ENCODE measurements around the gene TEAD3.

The TEAD3 gene

DNA sequence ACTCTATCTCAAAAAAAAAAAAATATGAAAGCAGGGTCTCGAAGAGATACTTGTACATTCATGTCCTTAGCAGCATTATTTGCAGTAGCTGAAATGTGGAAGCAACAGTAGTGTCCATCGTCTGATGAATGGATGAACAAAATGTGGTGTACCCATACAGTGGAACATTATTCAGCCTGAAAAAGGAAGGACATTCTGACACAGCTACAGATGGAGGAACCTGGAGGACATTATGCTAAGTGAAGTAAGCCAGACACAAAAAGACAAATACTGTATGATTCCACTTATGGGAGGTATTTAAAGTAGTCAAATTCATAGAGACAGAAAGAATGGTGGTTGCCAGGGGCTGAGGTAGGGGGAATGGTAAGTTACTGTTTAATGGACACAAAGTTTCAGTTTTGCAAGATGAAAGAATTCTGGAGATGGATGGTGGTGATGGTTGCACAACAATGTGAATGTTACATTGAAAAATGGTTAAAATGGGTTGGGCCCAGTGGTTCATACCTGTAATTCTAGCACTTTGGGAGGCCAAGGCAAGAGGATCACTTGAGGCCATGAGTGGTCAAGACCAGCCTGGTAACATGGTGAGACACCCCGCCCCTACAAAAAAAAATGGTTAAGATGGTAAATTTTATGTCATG, 27.6 kb upstream of the TEAD3 start:
- H3K4me2 ChIP-seq: no peak overlapping the region
- H3K36me3 ChIP-seq (ENCODE audit: insufficient read depth): no peaks in the 10 kb centered on the region
- H3K27me3 ChIP-seq (ENCODE audit: insufficient read depth, low read depth): no peaks in the 10 kb centered on the region
- no peaks in the 10 kb centered on the region for H3K79me2 ChIP-seq (ENCODE audit: insufficient read depth, low read depth)
- TF ChIP-seq, protein P1, sequence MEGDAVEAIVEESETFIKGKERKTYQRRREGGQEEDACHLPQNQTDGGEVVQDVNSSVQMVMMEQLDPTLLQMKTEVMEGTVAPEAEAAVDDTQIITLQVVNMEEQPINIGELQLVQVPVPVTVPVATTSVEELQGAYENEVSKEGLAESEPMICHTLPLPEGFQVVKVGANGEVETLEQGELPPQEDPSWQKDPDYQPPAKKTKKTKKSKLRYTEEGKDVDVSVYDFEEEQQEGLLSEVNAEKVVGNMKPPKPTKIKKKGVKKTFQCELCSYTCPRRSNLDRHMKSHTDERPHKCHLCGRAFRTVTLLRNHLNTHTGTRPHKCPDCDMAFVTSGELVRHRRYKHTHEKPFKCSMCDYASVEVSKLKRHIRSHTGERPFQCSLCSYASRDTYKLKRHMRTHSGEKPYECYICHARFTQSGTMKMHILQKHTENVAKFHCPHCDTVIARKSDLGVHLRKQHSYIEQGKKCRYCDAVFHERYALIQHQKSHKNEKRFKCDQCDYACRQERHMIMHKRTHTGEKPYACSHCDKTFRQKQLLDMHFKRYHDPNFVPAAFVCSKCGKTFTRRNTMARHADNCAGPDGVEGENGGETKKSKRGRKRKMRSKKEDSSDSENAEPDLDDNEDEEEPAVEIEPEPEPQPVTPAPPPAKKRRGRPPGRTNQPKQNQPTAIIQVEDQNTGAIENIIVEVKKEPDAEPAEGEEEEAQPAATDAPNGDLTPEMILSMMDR (conservative IDR thresholded peaks at IDR 0.05; ENCODE audit: low read depth, low read length): no peak
- H2AFZ ChIP-seq (ENCODE audit: low read depth): no peak overlapping the region
- no peak overlapping the region for H3K9ac ChIP-seq
- H3K4me1 ChIP-seq (ENCODE audit: low read depth, poor library complexity, severe bottlenecking): peaks cover 14% of the 10 kb centered on the region
- no peak overlapping the region for H3K4me3 ChIP-seq (IDR thresholded peaks at IDR 0.05; ENCODE audit: insufficient read depth, low read depth, low read length)
- H4K20me1 ChIP-seq (ENCODE audit: insufficient read depth): no peaks in the 10 kb centered on the region
- H3K27ac ChIP-seq: no peak overlapping the region

DNA sequence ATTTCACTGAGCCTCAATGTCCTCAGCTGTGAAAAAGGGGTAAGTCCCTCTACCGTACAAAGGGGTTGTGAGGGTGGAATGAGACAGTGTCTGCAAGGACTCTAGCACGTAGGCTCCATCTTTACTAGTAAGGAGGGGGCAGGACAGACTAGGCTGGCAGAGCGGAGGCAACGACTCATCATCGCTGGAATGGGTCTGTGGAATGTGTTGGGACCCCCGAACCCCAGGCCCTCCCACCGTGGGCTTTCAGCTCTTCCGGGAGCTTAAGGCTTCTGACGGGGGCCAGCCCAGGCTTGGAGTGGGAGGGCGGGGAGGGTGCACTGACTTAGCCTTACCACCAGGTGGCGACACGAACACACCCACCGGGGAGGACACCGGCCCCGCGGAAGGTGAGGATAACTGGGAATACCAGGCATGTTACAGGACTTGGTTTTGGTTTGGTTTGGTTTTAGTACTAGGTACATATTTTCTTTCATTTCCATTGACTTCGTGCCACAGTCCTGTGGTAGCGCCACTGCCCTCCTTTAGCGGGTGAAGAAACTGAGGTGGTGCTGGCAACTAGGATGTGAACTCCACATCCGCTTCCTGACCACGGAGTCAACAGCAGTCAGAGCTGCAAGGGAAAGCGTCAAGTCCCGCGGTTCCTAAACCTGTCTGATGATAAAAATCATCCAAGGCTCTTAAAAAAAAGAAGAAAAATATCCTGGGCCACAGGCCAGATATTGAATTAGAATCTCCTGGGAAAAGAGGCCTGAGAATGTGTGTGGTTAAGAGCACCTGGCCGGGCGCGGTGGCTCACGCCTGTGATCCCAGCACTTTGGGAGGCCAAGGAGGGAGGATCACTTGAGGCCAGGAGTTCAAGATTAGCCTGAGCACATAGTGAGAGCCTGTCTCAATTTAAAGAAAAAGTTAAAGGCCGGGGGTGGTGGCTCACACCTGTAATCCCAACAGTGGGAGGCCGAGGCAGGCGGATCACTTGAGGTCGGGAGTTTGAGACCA, 26.1 kb upstream of the TEAD3 start:
- H3K4me2 ChIP-seq: peak overlapping the region; percentile 56
- H3K4me3 ChIP-seq (IDR thresholded peaks at IDR 0.05; ENCODE audit: insufficient read depth, low read depth, low read length): no peak overlapping the region
- no peaks in the 10 kb centered on the region for H4K20me1 ChIP-seq (ENCODE audit: insufficient read depth)
- no peak overlapping the region for H3K9ac ChIP-seq
- no peaks in the 10 kb centered on the region for H3K27me3 ChIP-seq (ENCODE audit: insufficient read depth, low read depth)
- no peaks in the 10 kb centered on the region for H3K79me2 ChIP-seq (ENCODE audit: insufficient read depth, low read depth)
- H3K4me1 ChIP-seq (ENCODE audit: low read depth, poor library complexity, severe bottlenecking): peaks cover 14% of the 10 kb centered on the region
- no peak overlapping the region for H3K27ac ChIP-seq
- no peaks in the 10 kb centered on the region for H3K36me3 ChIP-seq (ENCODE audit: insufficient read depth)
- TF ChIP-seq, protein P1 (conservative IDR thresholded peaks at IDR 0.05; ENCODE audit: low read depth, low read length): peak; percentile 96
- peak overlapping the region; percentile 97 for H2AFZ ChIP-seq (ENCODE audit: low read depth)

DNA sequence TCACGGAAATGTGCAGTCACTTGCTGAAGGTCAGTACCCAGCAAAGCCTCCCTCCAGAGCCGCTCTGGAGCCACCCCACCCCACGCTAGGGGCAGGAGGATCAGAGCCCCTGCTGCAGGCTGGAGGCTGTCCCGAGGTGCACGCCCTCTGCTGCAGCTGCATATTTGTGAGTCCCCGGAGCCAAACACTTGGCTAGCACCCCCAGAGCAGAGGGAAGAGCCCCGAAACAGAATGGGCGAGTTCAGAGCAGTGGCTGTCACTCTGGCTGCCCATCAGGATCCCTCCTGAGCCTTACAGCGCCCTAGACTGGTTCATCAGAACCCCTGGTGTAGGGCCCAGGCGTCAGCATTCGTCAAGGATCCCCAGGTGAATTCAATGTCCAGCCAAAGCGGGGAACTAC, 25.3 kb upstream of the TEAD3 start:
- Histone ChIP-seq H3K79me2 (ENCODE audit: insufficient read depth, low read depth) (no peaks in the 10 kb centered on the region), H3K27ac (no peak overlapping the region), H3K9ac (no peak overlapping the region), H3K4me1 (ENCODE audit: low read depth, poor library complexity, severe bottlenecking) (peaks cover 14% of the 10 kb centered on the region), H2AFZ (ENCODE audit: low read depth) (peak overlapping the region; percentile 97), H4K20me1 (ENCODE audit: insufficient read depth) (no peaks in the 10 kb centered on the region), H3K4me2 (peak overlapping the region; percentile 56; the same call in 1 of the 2 replicates), H3K27me3 (ENCODE audit: insufficient read depth, low read depth) (no peaks in the 10 kb centered on the region), H3K36me3 (ENCODE audit: insufficient read depth) (no peaks in the 10 kb centered on the region), H3K4me3 (IDR thresholded peaks at IDR 0.05; ENCODE audit: insufficient read depth, low read depth, low read length) (no peak overlapping the region)
- TF ChIP-seq, protein P1 (conservative IDR thresholded peaks at IDR 0.05; ENCODE audit: low read depth, low read length): no peak

DNA sequence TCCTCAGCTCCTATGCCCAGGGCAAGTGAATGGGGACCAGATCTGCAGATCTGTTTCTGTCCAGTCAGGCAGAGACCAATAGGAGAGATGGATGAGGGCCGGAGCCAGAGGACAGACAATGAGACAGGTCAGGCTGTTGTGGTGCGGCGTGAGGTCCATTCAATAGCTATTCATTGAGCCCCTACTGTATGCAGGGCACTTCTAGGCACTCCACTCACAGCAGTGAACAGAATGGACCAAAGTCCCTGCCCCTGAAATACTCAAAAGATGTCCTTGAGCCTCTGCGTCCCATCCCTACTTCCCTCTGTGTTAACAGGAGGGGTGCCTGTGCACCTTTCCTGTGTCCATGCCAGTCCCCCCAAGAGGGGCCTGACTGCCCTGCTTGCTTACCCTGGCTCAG, 24.4 kb upstream of the TEAD3 start:
- Histone ChIP-seq H3K36me3 (ENCODE audit: insufficient read depth) (no peaks in the 10 kb centered on the region), H3K9ac (no peak overlapping the region), H2AFZ (ENCODE audit: low read depth) (no peak overlapping the region), H3K27me3 (ENCODE audit: insufficient read depth, low read depth) (no peaks in the 10 kb centered on the region), H4K20me1 (ENCODE audit: insufficient read depth) (no peaks in the 10 kb centered on the region), H3K4me1 (ENCODE audit: low read depth, poor library complexity, severe bottlenecking) (peaks cover 14% of the 10 kb centered on the region), H3K79me2 (ENCODE audit: insufficient read depth, low read depth) (no peaks in the 10 kb centered on the region), H3K27ac (no peak overlapping the region), H3K4me2 (no peak overlapping the region), H3K4me3 (IDR thresholded peaks at IDR 0.05; ENCODE audit: insufficient read depth, low read depth, low read length) (no peak overlapping the region)
- TF ChIP-seq, protein P1 (conservative IDR thresholded peaks at IDR 0.05; ENCODE audit: low read depth, low read length): no peak

Measured in KMS-11 (cell line).